Stimulated activated CD4-positive, alpha-beta T cell treated with anti-CD3 and anti-CD28 coated beads, TNF-alpha, amount 100 ng/mL, for 24 hours (primary cell): ENCODE measurements around the gene NCDN.
A peak's percentile ranks its signal among the peaks of the same experiment; 100 is the strongest.
"Not testable (repeated sequence)": the region's sequence is repeated elsewhere in the genome, so short reads cannot be mapped to it uniquely, and the experiment has no call there.

Source experiments
- DNase-seq, 3 experiments: peaks; one replicate each; pipeline ENCODE4 v3.0.0-alpha.2; 2020; ENCODE audit warnings: low read depth in 3 of 3

NCDN gene

DNA sequence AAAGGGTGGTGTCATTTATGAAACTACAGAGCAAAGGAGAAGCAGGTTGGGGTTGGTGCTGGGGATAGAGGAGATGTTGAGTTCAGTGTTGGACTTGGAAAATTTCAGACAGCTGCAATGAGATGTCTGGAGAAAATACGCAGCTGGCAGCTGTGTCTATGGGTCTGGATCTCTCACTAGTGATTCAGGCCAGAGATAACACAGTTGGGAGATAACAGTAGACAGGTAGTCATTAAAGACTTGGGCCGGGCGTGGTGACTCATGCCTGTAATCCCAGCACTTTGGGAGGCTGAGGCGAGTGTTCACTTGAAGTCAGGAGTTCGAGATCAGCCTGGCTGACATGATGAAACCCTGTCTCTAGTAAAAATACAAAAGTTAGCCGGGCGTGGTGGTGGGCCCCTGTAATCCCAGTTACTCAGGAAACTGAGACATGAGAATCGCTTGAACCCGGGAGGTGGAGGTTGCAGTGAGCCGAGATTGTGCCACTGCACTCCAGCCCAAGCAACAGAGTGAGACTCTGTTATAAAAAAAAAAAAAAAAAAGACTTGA, 13.1 kb downstream of the NCDN start:
- DNase-seq = no peak

DNA sequence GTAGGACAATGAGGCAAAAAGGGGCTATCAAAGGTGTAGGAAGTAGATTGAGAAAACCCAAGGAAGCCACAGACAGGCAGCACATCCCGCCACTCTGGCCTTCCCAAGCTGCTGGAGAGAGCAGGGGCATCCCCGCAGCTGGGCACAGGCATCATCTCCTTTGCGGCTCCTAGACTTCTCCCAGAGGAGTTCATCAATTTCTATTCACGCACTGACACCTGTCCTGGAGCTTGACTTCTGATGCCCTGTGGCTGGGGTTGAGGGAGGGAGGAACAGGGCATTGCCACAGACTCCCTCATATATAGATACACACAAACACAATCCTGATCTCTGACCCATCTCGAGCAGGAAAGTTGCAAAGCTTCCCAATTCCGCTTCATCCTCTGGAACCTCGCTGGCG, 13.7 kb downstream of the NCDN start:
- no peak for DNase-seq

DNA sequence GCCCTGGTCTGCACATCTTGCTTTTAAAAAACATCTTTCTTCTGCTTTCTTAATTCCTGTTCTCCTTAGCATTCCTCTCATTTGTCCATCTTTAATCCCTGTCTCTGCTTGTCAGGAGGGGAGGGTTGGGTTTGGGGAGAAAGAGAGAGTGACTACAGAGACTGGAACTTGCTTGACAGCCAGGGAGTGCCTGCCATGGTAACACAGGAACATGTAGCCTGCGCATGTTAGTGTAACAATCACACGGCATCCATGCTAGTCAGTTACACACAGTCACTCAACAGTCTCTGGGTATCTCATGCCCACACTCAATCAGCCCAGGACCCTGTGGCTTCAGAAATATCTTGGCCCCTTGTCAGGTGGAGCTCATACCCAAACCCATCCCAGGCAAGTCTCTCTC, 14.7 kb downstream of the NCDN start:
- DNase-seq = no peak

DNA sequence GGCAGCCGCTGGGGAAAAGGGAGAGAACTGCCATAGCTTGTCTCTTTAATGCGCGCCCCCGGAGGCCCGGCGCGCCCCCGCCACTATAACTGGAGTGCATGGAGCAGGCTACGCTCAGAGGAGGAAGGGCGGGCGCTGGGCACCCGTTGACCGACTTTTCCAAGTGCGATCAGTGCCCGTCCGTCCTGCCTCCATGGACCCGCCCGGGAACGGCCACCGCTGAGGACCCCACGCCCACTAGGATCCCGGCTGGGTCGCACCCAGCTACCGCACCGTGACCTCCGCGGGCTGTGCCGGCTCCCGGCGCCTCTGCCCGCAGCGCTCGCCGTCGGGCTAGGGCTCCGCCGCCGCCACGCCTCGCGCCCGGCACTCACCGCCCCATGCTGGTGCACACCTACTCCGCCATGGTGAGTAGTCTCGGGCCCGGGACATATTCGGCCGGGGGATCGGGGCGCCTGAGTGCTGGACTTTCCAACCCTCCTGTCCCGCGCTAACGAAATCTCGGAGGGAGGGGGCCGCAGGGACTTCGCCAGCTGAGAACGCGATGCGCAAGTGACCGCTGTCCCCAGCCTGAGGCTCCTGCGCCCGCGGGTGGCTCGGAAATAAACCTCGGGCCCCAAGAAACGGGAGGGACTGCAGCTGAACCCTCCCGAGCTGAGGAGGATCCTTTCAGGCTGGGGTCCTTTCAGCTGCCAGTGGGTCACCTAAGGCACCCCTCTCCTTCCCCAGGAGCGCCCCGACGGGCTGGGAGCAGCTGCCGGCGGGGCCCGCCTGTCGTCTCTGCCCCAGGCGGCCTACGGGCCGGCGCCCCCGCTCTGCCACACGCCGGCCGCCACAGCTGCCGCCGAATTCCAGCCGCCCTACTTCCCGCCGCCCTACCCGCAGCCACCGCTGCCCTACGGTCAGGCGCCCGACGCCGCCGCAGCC, 15.9 kb downstream of the NCDN start, which contains the start of gene TFAP2E:
TSS of gene TFAP2E (plus strand) at position 117 of the 927 bp plus-strand sequence. CDS start at position 381, 264 bp downstream.
- no peak for DNase-seq

DNA sequence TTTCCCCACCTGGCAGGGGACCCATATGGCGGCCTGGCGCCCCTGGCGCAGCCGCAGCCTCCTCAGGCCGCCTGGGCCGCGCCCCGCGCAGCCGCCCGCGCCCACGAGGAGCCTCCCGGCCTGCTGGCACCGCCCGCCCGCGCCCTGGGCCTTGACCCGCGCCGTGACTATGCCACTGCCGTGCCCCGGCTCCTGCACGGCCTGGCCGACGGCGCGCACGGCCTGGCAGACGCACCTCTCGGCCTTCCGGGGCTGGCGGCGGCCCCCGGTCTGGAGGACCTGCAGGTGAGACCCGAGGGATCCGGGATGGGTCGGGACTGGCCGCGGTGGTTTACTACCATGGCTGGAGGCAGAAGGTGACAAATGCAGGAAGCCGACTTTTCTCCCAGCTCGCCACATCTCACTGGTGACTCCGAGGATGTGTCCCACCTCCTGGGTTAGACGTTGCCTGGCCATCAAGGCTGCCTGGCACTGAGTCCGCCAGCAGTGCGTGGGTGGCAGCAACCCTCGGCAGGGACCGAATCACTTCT, 16.6 kb downstream of the NCDN start:
- no peak for DNase-seq

DNA sequence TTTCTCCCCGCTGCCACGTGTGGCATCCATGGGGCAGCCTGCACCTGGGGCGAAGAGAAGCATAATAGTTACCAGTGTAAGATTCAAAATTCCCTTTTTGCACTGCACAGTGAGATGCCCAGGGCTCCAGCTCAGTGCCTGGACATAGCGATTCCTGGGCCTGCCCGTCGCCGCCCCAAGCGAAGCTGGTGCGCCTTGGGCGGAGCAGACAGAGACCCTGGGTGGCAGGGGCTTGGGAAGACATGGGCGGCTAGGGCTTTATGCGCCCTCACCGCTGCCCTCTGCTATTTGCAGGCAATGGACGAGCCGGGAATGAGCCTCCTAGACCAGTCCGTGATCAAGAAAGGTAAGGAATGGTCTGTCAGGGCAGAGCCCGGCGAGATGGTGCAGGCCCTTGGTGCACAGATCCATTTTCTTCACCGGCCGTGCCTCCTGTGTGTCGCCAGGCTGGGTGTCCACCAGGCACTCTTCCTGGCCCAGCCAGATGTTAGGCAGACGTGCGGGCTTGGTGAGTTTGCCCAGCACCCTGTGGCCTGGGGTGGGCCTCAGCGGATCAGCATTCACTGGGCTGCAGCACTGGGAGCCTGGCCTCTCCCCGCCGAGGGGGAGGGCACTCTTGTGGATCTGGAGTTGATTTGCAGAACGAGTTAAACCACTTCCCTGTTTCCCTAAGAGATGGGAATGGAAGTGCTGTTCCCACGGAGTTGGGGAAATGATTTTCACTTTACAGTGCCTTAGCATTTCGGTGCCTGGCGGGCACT, 17.2 kb downstream of the NCDN start:
- DNase-seq = no peak

DNA sequence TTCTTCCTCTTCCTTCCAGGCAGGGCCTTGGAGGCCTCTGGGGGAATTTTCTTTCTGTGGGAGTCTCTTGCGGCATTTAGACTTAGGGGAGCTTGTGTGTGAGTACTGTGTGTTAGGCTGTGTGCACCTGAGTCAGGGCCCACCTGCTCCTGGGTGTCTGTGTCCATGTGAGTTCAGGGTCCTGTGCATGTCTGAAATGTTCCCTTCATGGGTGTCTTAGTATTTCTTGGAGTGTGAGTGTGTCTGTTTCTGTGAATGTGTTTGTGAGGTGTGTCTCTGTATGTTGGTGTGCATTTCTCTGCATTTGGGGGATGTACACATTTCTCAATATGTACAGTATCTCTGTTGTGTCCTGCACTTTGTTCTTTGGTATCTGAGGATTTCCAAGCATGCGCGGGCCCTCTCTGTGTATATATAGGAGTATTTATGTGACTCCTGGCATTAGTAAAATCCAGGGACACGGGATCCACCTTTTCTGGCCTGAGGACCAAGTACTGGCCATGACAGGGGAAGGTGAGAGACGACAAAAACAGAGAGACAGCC, 17.9 kb downstream of the NCDN start:
- no peak for DNase-seq

DNA sequence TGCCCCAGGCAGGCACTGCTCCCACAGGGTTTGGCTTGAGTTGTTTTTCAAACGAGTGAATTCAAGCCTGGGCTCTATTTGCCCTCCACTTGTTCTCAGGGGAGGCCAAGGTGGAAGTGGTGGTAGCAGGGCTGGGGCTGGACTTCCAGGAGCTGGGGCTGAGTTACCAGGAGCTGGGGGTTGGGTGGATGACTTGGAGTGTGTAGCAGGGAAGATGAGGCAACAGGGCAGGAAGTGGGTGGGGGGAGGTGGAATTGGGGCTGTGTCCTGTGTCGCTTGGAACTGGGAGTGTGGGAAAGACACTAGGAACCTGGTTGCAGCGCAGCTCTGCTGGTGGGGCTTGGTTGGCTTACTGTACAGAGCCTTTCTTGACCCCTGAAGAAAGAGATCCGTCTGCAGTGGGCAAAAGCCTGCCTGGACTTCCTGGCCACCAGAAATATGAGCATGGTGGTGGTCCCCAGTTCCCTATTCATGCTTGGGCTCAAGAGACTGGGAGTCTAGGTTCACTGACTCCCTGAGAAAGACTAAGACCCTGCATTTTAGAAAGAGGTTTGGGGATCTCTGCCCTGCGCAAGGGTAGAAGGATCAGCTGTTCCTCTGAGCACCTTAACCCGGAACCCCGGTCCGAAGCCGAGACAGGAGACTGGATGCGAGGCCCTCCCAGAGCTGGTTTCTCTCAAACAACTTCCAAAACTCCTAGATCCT, 18.6 kb downstream of the NCDN start:
- DNase-seq = no peak

DNA sequence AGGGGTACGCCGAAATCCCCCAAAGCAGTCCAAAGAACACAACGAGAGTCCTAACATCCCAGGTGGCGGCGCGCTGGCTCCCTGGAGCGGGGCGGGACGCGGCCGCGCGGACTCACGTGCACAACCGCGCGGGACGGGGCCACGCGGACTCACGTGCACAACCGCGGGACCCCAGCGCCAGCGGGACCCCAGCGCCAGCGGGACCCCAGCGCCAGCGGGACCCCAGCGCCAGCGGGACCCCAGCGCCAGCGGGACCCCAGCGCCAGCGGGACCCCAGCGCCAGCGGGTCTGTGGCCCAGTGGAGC, 19.1 kb downstream of the NCDN start:
- not testable (repeated sequence) for DNase-seq

DNA sequence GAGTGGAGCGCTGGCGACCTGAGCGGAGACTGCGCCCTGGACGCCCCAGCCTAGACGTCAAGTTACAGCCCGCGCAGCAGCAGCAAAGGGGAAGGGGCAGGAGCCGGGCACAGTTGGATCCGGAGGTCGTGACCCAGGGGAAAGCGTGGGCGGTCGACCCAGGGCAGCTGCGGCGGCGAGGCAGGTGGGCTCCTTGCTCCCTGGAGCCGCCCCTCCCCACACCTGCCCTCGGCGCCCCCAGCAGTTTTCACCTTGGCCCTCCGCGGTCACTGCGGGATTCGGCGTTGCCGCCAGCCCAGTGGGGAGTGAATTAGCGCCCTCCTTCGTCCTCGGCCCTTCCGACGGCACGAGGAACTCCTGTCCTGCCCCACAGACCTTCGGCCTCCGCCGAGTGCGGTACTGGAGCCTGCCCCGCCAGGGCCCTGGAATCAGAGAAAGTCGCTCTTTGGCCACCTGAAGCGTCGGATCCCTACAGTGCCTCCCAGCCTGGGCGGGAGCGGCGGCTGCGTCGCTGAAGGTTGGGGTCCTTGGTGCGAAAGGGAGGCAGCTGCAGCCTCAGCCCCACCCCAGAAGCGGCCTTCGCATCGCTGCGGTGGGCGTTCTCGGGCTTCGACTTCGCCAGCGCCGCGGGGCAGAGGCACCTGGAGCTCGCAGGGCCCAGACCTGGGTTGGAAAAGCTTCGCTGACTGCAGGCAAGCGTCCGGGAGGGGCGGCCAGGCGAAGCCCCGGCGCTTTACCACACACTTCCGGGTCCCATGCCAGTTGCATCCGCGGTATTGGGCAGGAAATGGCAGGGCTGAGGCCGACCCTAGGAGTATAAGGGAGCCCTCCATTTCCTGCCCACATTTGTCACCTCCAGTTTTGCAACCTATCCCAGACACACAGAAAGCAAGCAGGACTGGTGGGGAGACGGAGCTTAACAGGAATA, 19.7 kb downstream of the NCDN start:
- DNase-seq = peak in 1 of 3 experiments; percentile 50

DNA sequence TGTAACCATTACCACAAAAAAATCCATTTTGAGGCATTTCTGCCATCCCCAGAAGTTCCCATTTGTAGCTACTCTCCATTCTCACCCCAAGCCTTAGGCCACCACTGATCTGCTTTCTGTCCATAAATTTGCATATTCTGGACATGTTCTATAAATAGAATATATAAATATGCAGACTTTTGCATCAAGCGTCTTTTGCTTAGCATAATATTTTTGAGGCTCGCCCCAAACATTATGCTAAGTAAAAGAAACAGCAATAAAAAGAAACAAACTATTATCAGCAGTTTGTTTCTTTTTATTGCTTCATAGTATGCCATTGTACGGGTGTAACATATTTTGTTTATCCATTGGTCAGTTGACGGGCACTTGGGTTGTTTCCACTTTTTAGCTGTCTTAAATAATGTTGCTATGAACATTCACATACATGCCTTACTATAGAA, 23.4 kb downstream of the NCDN start:
- DNase-seq = no peak

DNA sequence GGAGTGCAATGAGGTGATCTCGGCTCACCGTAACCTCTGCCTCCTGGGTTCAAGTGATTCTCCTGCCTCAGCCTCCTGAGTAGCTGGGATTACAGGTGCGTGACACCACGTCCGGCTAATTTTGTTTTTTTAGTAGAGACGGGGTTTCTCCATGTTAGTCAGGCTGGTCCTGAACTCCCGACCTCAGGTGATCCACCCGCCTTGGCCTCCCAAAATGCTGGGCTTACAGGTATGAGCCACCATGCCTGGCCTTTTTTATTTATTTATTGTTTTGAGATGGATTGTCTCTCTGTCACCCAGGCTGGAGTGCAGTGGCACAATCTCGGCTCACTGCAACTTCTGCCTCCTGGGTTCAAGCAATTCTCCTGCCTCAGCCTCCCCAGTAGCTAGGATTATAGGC, 24.0 kb downstream of the NCDN start:
- not testable (repeated sequence) for DNase-seq

DNA sequence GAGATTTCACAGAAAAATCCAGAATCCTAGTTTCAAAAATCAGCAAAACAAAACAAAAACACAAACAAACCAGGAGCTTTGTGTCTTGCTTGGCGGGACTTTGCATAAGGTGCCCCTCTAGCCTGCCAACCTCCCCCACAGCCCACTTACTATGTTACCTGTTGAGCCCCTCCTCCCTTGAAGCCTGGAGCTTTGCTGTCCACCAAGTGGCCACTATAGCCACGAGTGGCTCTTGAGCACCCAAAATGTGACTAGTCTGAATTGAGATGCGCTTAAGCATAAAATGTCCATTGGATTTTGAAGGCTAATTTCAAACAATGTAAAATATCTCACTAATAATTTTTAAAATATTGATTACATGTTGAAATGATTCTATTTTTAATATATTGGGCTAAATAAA, 27.7 kb downstream of the NCDN start:
- no peak for DNase-seq

DNA sequence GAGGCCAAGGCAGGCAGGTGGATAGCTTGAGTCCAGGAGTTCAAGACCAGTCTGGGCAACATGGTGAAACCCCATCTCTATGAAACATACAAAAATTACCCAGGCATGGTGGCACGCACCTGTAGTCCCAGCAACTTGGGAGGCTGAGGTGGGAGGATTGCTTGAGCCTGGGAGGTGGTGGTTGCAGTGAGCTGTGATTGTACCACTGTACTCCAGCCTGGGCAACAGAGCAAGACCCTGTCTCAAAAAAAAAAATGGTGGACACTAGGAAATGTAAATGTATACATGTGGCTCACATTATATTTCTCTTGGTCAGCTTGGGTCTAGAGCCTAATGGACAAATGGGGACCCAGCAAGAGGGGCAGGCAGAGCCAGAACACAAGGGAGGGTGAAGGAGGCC, 28.2 kb downstream of the NCDN start:
- DNase-seq = not testable (repeated sequence)

DNA sequence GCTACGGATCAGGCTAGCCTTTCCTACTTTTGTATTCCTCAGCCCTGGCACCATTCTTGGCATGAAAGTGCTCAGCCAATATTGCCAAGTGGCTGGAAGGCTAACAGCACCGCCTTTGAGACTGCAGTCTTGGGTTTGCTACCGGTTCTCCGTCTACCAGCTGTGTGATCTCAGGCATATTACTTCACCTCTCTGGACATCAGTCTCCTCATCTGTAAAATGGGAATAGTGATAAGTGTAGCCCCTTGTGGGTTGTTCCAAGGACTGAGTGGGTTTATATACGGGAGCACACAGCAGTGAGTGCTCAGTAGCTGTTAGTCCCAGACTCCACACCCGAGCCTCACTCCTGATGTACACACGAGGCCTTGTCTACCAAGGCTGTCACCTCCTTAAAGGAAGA, 29.2 kb downstream of the NCDN start:
- no peak for DNase-seq

DNA sequence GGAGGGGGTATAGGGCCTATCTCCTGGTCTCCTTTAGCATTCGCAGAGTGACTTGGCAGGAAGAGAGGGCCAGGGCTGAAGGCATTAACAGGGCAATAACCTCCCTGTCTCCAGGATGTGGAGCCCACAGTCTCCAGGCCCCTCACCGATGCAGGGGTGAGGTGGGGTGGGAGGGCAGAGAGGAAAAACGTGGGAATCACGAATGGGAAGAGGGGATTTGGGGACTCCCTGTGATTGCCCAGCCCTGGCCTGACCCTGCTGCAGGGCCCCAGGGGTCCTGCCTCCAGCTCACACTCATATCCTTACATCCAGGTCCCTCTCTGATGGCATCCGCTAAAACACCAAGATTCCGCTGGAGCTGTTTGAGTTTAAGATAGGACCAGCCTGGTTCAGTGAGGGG, 30.1 kb downstream of the NCDN start:
- no peak for DNase-seq

DNA sequence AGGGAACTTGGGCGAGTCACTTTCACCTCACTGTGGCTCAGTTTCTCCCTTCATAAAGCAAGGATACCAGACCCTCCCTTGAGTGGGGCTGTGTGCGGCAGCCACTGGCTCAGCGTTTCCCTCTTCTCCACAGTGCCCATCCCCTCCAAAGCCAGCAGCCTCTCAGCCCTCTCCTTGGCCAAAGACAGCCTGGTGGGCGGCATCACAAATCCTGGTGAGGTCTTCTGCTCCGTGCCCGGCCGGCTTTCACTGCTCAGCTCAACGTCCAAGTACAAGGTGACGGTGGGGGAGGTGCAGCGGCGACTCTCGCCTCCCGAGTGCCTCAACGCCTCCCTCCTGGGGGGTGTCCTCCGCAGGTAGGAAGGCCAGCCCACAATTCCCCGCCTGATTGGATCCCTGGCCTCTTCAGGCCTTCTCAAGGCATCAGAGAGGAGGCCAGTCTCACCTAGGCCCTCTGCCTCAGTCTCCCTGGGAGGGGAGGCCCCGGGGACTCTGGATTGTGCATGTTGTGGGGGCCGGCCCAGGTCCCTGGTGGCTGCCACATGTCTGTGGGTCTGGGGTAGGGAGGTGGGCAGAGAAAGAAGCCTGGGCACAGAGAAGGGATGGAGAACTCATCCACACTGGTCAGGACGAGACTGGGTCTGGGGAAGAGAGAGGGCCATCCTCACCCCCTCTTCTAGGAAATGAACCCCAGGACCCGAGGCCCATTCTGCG, 30.8 kb downstream of the NCDN start:
- DNase-seq = no peak

DNA sequence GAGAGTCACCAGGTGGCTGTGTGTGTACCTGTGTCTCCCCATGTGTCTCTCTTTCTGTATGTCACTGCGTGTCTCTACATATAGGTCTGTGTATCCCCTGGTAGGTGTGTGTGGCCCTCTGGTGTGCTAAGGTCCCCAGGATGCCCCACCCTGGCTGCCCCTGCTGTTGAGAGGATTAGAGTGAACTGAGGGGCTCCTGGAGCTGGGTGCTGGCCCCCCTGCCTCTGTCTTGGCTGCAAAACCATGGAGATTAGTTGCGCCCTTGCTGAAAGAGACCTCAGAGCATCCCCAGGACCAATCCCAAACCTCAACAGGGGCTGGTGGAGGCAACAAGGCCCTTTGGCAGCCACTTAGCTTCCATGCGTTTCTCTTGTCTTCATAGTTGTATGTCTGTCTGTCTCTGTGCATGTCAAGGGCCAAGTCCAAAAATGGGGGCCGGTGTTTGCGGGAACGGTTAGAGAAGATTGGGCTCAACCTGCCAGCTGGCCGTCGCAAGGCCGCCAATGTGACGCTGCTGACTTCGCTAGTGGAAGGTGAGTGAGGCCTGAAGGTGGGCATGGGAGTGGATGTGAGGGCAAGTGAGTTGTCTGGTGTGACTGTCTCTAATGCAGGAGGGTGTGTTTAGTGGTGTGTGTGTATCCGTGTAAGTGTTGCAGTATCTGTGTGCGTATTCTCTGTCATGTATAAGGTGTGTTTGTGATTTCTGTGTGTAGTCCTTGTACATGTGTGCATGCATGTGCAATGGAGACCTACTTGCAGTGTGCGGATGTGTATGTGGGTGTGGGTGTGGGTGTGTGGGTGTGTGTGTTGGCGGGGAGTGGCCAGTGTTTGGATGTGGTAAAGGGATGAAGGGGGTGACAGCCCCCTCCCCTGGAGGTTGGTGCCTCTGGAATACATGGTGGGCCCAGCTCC, 32.2 kb downstream of the NCDN start:
- DNase-seq = no peak
